Measurements from ENCODE around the gene CFAP46. TPM values are rescaled to one million over a fixed set of nuclear protein-coding genes. Genes with fewer than 3 reads are reported as not detected.
"Not testable (repeated sequence)": the region's sequence is repeated elsewhere in the genome, so short reads cannot be mapped to it uniquely, and the experiment has no call there.

CFAP46 gene
- total RNA-seq, 1 experiment from 2014 or later: 1.6 TPM

DNA sequence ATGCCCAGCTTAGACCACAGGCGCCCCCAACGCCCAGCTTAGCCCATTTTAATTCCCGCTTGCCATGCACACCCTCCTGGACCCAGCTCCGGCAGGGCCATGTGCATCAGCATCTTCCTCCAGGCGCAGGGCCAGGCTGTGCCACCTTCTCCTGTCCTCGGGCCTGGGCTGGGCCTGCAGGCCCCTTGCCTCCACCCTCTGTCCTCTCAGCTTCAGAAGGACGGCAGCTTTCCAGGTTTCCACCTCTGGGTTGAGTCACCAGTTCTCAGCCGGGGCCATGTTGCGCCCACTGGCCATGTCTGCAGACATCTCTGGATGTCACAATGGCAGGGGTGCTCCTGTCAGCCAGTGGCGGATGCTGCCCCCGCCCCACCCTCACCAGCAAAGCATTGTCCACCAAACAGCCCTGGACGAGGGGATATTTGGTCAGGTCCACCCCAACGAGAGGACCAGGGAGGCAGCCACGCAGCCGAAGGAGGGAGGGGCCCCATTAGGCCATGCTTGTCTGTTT, 97.3 kb downstream of the CFAP46 start:
- TF ChIP-seq SIN3A (IDR thresholded peaks at IDR 0.05; ENCODE audit: borderline replicate concordance, insufficient read depth, low read depth, low read length) (no peak), TCF7L2 (IDR thresholded peaks at IDR 0.05; ENCODE audit: low read depth, low read length) (no peak), POLR2AphosphoS5 (IDR thresholded peaks at IDR 0.05; ENCODE audit: low read depth, low read length) (no peak)
- TF ChIP-seq, protein P1, sequence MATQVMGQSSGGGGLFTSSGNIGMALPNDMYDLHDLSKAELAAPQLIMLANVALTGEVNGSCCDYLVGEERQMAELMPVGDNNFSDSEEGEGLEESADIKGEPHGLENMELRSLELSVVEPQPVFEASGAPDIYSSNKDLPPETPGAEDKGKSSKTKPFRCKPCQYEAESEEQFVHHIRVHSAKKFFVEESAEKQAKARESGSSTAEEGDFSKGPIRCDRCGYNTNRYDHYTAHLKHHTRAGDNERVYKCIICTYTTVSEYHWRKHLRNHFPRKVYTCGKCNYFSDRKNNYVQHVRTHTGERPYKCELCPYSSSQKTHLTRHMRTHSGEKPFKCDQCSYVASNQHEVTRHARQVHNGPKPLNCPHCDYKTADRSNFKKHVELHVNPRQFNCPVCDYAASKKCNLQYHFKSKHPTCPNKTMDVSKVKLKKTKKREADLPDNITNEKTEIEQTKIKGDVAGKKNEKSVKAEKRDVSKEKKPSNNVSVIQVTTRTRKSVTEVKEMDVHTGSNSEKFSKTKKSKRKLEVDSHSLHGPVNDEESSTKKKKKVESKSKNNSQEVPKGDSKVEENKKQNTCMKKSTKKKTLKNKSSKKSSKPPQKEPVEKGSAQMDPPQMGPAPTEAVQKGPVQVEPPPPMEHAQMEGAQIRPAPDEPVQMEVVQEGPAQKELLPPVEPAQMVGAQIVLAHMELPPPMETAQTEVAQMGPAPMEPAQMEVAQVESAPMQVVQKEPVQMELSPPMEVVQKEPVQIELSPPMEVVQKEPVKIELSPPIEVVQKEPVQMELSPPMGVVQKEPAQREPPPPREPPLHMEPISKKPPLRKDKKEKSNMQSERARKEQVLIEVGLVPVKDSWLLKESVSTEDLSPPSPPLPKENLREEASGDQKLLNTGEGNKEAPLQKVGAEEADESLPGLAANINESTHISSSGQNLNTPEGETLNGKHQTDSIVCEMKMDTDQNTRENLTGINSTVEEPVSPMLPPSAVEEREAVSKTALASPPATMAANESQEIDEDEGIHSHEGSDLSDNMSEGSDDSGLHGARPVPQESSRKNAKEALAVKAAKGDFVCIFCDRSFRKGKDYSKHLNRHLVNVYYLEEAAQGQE (IDR thresholded peaks at IDR 0.05; ENCODE audit: insufficient read depth in 1 of 2, low read depth in 2 of 2, low read length in 1 of 2): no peak
- TF ChIP-seq, protein P2, sequence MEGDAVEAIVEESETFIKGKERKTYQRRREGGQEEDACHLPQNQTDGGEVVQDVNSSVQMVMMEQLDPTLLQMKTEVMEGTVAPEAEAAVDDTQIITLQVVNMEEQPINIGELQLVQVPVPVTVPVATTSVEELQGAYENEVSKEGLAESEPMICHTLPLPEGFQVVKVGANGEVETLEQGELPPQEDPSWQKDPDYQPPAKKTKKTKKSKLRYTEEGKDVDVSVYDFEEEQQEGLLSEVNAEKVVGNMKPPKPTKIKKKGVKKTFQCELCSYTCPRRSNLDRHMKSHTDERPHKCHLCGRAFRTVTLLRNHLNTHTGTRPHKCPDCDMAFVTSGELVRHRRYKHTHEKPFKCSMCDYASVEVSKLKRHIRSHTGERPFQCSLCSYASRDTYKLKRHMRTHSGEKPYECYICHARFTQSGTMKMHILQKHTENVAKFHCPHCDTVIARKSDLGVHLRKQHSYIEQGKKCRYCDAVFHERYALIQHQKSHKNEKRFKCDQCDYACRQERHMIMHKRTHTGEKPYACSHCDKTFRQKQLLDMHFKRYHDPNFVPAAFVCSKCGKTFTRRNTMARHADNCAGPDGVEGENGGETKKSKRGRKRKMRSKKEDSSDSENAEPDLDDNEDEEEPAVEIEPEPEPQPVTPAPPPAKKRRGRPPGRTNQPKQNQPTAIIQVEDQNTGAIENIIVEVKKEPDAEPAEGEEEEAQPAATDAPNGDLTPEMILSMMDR (IDR thresholded peaks at IDR 0.05): no peak
- Histone ChIP-seq H3K27me3 (ENCODE audit: control insufficient read depth, insufficient read depth, low read length) (peaks cover 4% of the 10 kb centered on the region), H3K9me3 (ENCODE audit: control insufficient read depth, insufficient read depth, low read depth, low read length) (peaks cover 11% of the 10 kb centered on the region; the same call in 1 of the 2 replicates), H3K4me3 (ENCODE audit: low read depth in 2 of 2, low read length in 2 of 2) (no peak overlapping the region), H3K27ac (ENCODE audit: low read length) (no peak overlapping the region), H3K36me3 (ENCODE audit: control insufficient read depth, insufficient read depth, low read length) (no peaks in the 10 kb centered on the region), H3K4me1 (ENCODE audit: control insufficient read depth, insufficient read depth, low read length) (peaks cover 4% of the 10 kb centered on the region)
- intact Hi-C loops (cut with micrococcal nuclease; ENCODE audit: unreplicated experiment) (no loop called here), in situ Hi-C loops (cut with HindIII; ENCODE audit: low pct_unique_long_range_greater_than_20kb, low sequenced_read_pairs) (no loop called here)
- POLR2A ChIA-PET: no interaction called here
- DNase-seq (ENCODE audit: low read depth, low spot score) (no peak), ATAC-seq (no peak)
- CTCF ChIA-PET: interaction anchor here (0.5 kb wide), 1 partner anchor 175 kb away, joined by 8 read pairs; no protein-coding TSS in a partner anchor
- BruUV-seq (replicated peaks): no TSS peak

DNA sequence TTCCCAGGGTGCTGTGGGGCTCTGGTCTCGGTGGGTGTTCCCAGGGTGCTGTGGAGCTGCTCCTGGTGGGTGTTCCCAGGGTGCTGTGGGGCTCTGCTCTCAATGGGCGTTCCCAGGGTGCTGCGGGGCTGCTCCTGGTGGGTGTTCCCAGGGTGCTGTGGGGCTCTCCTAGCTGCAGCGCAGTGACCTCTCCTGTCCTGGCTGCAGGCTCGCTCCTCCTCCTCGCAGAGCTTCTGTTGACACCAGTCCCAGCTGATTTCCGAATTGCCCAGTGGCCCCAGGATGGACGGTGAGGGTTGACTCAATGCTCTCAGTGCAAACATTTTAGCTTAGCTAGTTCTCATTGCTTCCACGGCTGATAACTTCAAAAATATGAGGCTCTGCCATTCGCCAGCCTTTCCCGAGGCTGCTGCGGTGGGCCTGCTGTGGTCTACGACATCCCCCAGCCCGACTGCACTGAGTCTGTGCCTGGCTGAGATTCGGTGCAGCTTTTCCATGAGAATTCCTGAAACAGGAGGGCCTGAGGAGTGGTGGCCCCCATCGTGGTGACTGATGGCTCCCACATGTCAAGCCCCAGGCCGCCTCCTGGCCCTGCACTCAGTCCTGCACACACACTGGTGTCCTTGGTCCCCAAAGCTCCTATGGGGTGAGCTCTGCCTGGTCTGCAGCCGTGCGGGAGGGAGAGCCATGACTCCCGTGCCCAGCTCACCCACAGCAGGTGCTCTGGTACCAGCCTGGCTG, 98.1 kb downstream of the CFAP46 start:
- ChIA-PET POLR2A (no interaction called here), CTCF (interaction anchor here (0.6 kb wide), 1 partner anchor 190 kb away, joined by 3 read pairs; no protein-coding TSS in a partner anchor)
- H3K4me1 ChIP-seq (ENCODE audit: control insufficient read depth, insufficient read depth, low read length): peaks cover 4% of the 10 kb centered on the region
- H3K36me3 ChIP-seq (ENCODE audit: control insufficient read depth, insufficient read depth, low read length): no peaks in the 10 kb centered on the region
- peaks cover 8% of the 10 kb centered on the region for H3K27me3 ChIP-seq (ENCODE audit: control insufficient read depth, insufficient read depth, low read length)
- H3K27ac ChIP-seq (ENCODE audit: low read length): no peak overlapping the region
- in situ Hi-C loops (cut with HindIII; ENCODE audit: low pct_unique_long_range_greater_than_20kb, low sequenced_read_pairs) (no loop called here), intact Hi-C loops (cut with micrococcal nuclease; ENCODE audit: unreplicated experiment) (no loop called here)
- H3K9me3 ChIP-seq (ENCODE audit: control insufficient read depth, insufficient read depth, low read depth, low read length): peaks cover 11% of the 10 kb centered on the region; the same call in 1 of the 2 replicates
- DNase-seq (ENCODE audit: low read depth, low spot score) (no peak), ATAC-seq (no peak)
- TF ChIP-seq, protein P1 (IDR thresholded peaks at IDR 0.05; ENCODE audit: insufficient read depth in 1 of 2, low read depth in 2 of 2, low read length in 1 of 2): no peak
- TF ChIP-seq SIN3A (IDR thresholded peaks at IDR 0.05; ENCODE audit: borderline replicate concordance, insufficient read depth, low read depth, low read length): no peak
- H3K4me3 ChIP-seq (ENCODE audit: low read depth in 2 of 2, low read length in 2 of 2): no peak overlapping the region
- BruUV-seq (replicated peaks): no TSS peak

DNA sequence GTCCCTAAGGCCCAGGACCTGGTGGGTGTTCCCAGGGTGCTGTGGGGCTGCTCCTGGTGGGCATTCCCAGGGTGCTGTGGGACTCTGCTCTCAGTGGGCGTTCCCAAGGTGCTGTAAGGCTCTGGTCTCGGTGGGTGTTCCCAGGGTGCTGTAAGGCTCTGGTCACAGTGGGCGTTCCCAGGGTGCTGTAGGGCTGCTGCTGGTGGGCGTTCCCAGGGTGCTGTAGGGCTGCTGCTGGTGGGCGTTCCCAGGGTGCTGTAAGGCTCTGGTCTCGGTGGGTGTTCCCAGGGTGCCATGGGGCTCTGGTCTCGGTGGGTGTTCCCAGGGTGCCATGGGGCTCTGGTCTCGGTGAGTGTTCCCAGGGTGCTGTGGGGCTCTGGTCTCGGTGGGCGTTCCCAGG, 99.1 kb downstream of the CFAP46 start:
- DNase-seq (ENCODE audit: low read depth, low spot score); POLR2A ChIA-PET; H3K4me1 ChIP-seq (ENCODE audit: control insufficient read depth, insufficient read depth, low read length); H3K27ac ChIP-seq (ENCODE audit: low read length); H3K4me3 ChIP-seq (ENCODE audit: low read depth in 2 of 2, low read length in 2 of 2); intact Hi-C loops (cut with micrococcal nuclease; ENCODE audit: unreplicated experiment); in situ Hi-C loops (cut with HindIII; ENCODE audit: low pct_unique_long_range_greater_than_20kb, low sequenced_read_pairs); H3K36me3 ChIP-seq (ENCODE audit: control insufficient read depth, insufficient read depth, low read length); ATAC-seq; BruUV-seq (replicated peaks); H3K27me3 ChIP-seq (ENCODE audit: control insufficient read depth, insufficient read depth, low read length); CTCF ChIA-PET: not testable (repeated sequence)
- H3K9me3 ChIP-seq (ENCODE audit: control insufficient read depth, insufficient read depth, low read depth, low read length): peaks cover 11% of the 10 kb centered on the region; the same call in 1 of the 2 replicates

Data from Panc1 (cell line).